Amniotic epithelial cell (primary cell): ENCODE results near the gene DBNL.

Experiments used
- DNase-seq: peaks from one replicate; pipeline ENCODE4 v3.0.0-alpha.2; 2010; ENCODE audit warnings: low read depth

Gene DBNL

GRCh38 chr7:44078521-44078920, 34.0 kb downstream of the DBNL start:
- DNase-seq: no peak

- no peak for DNase-seq
Measured at GRCh38 chr7:44079331-44080021, 35.0 kb downstream of the DBNL start.

GRCh38 chr7:44080118-44080517, 35.6 kb downstream of the DBNL start:
- DNase-seq: no peak

- no peak for DNase-seq
Measured at GRCh38 chr7:44080686-44081265, 36.3 kb downstream of the DBNL start.

- DNase-seq: no peak
Measured at GRCh38 chr7:44081266-44081748, 36.8 kb downstream of the DBNL start.

- DNase-seq: peak; percentile 97
Measured at GRCh38 chr7:44082541-44083207, 38.2 kb downstream of the DBNL start.

- no peak for DNase-seq
Measured at GRCh38 chr7:44083796-44084195, 39.3 kb downstream of the DBNL start.

- DNase-seq: no peak
Measured at GRCh38 chr7:44084701-44085100, 40.2 kb downstream of the DBNL start.

- no peak for DNase-seq
Measured at GRCh38 chr7:44085546-44085945, 41.0 kb downstream of the DBNL start.

- DNase-seq: no peak
Measured at GRCh38 chr7:44086627-44087026, 42.1 kb downstream of the DBNL start.

GRCh38 chr7:44087911-44088838, 43.7 kb downstream of the DBNL start:
- no peak for DNase-seq

GRCh38 chr7:44093102-44093641, 48.7 kb downstream of the DBNL start:
- DNase-seq: no peak

GRCh38 chr7:44094365-44094764, 49.9 kb downstream of the DBNL start:
- no peak for DNase-seq

GRCh38 chr7:44094883-44095592, 50.5 kb downstream of the DBNL start:
- peak; percentile 38 for DNase-seq

GRCh38 chr7:44095781-44096180, 51.3 kb downstream of the DBNL start:
- no peak for DNase-seq

GRCh38 chr7:44096326-44096881, 51.9 kb downstream of the DBNL start:
- DNase-seq: no peak

GRCh38 chr7:44097064-44097932, 52.8 kb downstream of the DBNL start:
- DNase-seq: no peak

- DNase-seq: no peak
Measured at GRCh38 chr7:44098092-44099068, 53.9 kb downstream of the DBNL start.

GRCh38 chr7:44099669-44100068, 55.2 kb downstream of the DBNL start:
- DNase-seq: no peak
